ENCODE measurements around the gene HDLBP.

The HDLBP gene

DNA sequence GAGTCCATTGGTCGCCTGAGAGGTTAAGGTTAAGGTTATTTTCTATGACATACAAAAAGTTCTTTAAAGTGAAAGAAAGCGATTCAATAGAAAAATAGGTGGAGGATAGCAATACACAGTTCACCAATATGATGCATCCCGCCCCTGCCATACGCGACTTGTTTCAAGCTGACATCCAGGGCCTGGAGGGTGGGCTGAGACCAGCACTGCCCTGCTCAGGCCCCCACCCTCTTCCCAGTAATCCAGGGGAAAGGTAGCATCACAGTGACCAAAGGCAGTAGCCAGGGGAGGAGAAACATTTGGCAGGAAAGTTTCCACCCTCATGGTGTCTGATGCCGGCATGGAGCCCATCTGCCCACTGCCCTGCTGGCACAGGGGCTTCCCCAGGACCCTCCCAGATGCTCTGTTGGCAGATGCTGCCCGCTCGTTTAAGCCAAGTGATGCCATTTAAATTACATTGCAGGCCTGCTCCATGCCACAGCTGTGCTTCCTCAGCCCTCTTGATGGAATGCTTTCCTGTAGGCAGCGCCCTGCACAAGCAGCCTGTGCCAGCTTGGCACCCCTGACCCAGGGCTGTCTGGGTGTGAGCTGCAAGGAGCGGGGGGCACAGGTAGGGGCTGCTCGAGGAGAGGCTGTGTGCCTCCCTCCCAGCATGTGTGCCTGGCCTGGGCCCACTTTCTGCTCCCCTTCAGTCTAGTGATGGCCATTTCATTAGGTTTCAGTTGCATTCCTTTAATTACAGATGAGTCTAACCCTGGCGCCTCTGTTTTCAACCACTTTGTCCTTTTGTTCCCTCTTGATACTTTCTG is 137.7 kb downstream of the HDLBP start:
- TF ChIP-seq, protein P1, sequence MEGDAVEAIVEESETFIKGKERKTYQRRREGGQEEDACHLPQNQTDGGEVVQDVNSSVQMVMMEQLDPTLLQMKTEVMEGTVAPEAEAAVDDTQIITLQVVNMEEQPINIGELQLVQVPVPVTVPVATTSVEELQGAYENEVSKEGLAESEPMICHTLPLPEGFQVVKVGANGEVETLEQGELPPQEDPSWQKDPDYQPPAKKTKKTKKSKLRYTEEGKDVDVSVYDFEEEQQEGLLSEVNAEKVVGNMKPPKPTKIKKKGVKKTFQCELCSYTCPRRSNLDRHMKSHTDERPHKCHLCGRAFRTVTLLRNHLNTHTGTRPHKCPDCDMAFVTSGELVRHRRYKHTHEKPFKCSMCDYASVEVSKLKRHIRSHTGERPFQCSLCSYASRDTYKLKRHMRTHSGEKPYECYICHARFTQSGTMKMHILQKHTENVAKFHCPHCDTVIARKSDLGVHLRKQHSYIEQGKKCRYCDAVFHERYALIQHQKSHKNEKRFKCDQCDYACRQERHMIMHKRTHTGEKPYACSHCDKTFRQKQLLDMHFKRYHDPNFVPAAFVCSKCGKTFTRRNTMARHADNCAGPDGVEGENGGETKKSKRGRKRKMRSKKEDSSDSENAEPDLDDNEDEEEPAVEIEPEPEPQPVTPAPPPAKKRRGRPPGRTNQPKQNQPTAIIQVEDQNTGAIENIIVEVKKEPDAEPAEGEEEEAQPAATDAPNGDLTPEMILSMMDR (IDR thresholded peaks at IDR 0.05; ENCODE audit: low read length, missing control alignments), result no peak
- DNase-seq (ENCODE audit: low read depth), result no peak
- no peak overlapping the region for H3K4me3 ChIP-seq (replicated peaks; ENCODE audit: low read depth, low read length)

All from fibroblast of pulmonary artery (primary cell).